ENCODE results near the gene MACROD2. TPM values are rescaled to one million over a fixed set of nuclear protein-coding genes. Genes with fewer than 3 reads are reported as not detected.

The MACROD2 gene
- total RNA-seq, 1 donor from 2014 or later: 3.5 TPM

DNA sequence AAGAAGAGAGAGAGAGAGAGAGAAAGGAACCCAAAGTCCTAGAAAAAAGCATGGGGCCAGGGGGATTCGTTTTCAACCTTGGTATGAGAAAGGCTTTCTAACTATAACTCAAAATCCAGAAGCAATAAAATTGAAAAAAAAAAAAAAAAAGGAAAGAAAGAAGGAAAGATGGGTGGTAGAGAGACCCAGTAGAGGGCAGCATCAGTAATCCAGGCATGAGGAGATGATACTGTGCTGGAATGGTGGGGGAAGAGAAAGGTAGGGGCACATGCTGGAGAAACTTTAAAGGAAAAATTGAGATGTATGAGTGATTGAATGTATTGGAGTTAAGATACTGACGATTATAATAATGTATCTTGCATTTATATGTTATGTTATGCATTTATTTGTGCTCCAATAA, 1382.8 kb downstream of the MACROD2 start:
- TF ChIP-seq, protein P1, sequence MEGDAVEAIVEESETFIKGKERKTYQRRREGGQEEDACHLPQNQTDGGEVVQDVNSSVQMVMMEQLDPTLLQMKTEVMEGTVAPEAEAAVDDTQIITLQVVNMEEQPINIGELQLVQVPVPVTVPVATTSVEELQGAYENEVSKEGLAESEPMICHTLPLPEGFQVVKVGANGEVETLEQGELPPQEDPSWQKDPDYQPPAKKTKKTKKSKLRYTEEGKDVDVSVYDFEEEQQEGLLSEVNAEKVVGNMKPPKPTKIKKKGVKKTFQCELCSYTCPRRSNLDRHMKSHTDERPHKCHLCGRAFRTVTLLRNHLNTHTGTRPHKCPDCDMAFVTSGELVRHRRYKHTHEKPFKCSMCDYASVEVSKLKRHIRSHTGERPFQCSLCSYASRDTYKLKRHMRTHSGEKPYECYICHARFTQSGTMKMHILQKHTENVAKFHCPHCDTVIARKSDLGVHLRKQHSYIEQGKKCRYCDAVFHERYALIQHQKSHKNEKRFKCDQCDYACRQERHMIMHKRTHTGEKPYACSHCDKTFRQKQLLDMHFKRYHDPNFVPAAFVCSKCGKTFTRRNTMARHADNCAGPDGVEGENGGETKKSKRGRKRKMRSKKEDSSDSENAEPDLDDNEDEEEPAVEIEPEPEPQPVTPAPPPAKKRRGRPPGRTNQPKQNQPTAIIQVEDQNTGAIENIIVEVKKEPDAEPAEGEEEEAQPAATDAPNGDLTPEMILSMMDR (IDR thresholded peaks at IDR 0.05): no peak
- Histone ChIP-seq H3K27ac (no peak overlapping the region), H3K4me3 (no peak overlapping the region), H3K36me3 (no peaks in the 10 kb centered on the region), H3K27me3 (no peaks in the 10 kb centered on the region), H3K4me1 (no peaks in the 10 kb centered on the region), H3K9me3 (no peaks in the 10 kb centered on the region)
- intact Hi-C loops (cut with DNase I): no loop called here
- DNase-seq (ENCODE audit: low spot score in 2 of 2): no peak

DNA sequence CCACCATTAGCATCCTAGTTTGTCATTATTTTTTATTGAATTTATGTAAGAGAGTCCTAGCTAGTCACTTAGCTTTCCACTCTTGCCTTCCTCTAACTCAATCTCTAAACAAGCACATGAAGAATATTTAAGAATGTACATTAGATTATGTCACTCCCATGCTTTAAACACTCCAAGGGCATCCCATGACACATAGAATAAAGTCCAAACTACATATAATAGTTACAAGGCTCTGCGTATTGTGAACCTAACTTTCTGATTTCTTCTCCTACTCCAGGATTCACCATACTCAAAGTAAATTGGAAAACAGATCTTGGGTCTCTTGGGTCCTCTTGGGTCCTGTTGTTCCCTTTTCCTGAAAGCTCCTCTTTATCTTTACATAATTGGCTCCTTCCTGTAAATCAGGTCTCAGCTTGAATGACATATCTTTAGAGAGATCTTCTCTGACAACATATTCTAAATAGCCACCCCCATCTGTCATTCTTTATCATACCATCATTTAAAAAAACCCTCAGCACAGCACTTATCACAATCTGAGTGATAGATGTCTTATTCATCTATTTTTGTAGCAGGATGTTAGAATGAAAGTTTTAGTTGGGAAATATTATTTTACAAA, 1384.5 kb downstream of the MACROD2 start:
- no peak for DNase-seq (ENCODE audit: low spot score in 2 of 2)
- intact Hi-C loops (cut with DNase I): no loop called here

DNA sequence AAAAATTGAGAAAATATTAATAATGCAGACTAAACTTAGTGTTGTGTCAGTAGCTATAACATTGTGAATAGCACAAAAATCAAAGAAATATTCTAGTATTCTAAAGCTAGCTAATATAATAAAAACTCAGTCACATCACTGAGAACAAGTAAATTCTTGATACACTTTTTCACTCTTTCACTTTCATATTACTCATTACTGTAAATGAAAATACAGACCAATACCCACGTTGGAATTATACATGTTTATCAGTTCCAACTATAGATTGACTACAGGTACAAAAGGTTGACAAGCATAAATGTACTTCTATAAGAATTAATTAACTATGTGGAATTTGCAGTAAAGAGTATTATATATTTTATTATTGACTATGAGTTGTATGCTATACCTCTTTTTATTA, 1385.5 kb downstream of the MACROD2 start:
- TF ChIP-seq, protein P1 (IDR thresholded peaks at IDR 0.05): no peak
- H3K9me3 ChIP-seq: no peaks in the 10 kb centered on the region
- no peaks in the 10 kb centered on the region for H3K4me1 ChIP-seq
- no peaks in the 10 kb centered on the region for H3K36me3 ChIP-seq
- intact Hi-C loops (cut with DNase I): no loop called here
- DNase-seq (ENCODE audit: low spot score in 2 of 2): no peak
- H3K27ac ChIP-seq: no peak overlapping the region
- H3K4me3 ChIP-seq: no peak overlapping the region
- H3K27me3 ChIP-seq: no peaks in the 10 kb centered on the region

More for the DNA sequence above, 1384.5 kb downstream of the MACROD2 start:
- H3K4me1 ChIP-seq: no peaks in the 10 kb centered on the region
- no peak overlapping the region for H3K27ac ChIP-seq
- H3K4me3 ChIP-seq: no peak overlapping the region
- no peaks in the 10 kb centered on the region for H3K9me3 ChIP-seq
- no peaks in the 10 kb centered on the region for H3K36me3 ChIP-seq
- no peaks in the 10 kb centered on the region for H3K27me3 ChIP-seq
- TF ChIP-seq, protein P1 (IDR thresholded peaks at IDR 0.05): no peak

DNA sequence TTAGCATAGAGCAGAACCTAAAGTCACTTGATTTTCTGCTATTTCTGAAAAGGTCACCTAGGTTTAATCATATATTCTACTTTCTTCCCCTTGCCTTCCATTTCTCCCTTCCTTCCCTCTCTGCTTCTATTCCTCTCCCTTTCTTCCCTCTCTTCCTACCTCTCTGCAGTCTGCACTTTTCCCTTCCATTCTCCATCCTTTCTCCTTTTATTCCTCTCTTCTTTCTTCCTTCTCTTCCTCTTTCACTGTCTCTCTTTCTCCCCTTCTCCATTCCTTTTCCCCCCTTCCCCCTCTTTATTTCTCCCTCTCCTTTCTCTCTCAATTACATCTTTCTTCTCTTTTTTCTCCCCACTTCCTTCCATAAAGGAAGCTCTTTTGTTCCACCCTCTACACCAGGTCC, 1391.9 kb downstream of the MACROD2 start:
- H3K9me3 ChIP-seq: no peaks in the 10 kb centered on the region
- intact Hi-C loops (cut with DNase I): no loop called here
- DNase-seq (ENCODE audit: low spot score in 2 of 2): no peak
- no peak overlapping the region for H3K4me3 ChIP-seq
- TF ChIP-seq, protein P1 (IDR thresholded peaks at IDR 0.05): no peak
- H3K27me3 ChIP-seq: no peaks in the 10 kb centered on the region
- H3K4me1 ChIP-seq: no peaks in the 10 kb centered on the region
- H3K36me3 ChIP-seq: no peaks in the 10 kb centered on the region
- H3K27ac ChIP-seq: no peak overlapping the region

DNA sequence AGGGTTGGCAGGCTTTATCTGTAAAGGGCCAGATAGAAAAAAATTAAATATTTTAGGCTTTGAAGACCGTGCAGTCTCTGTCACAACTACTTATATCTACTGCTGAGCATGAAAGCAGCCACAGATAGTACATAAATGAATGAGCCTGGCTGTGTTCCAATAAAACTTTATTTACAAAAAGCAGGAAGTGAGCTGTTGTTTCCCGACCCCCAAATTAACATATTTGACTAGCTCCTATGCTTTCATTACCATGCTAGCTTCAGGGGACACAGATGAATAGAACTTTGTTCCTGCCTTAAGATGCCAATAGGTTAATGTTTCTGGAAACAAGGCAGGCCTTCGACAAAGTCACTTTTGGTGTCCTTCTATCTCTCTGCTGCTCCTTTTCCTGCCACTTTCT, 1400.1 kb downstream of the MACROD2 start:
- Histone ChIP-seq H3K4me3 (no peak overlapping the region), H3K27me3 (no peaks in the 10 kb centered on the region), H3K36me3 (no peaks in the 10 kb centered on the region), H3K4me1 (no peaks in the 10 kb centered on the region), H3K9me3 (no peaks in the 10 kb centered on the region), H3K27ac (no peak overlapping the region)
- TF ChIP-seq, protein P1 (IDR thresholded peaks at IDR 0.05): no peak
- no peak for DNase-seq (ENCODE audit: low spot score in 2 of 2)
- intact Hi-C loops (cut with DNase I): no loop called here

DNA sequence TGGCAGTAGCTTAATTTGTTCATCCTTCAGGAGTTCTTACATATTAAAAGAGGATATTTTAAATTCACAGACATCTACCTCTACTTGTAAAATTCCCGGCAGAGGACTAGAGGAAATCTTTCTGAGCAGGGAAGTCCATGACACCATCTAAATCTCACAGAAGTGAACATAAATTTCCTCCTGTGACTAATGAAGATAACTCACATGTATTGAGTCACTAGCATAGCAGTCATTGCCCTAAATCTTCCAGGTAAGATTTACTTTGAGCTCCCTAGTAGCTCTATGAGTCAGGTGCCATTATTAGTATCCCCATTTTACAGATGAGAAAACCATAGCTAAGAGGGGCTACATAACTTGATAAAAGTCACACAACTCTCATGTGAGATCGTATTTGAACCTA, 1400.7 kb downstream of the MACROD2 start:
- no peak overlapping the region for H3K4me3 ChIP-seq
- intact Hi-C loops (cut with DNase I): no loop called here
- no peak for DNase-seq (ENCODE audit: low spot score in 2 of 2)
- no peaks in the 10 kb centered on the region for H3K36me3 ChIP-seq
- H3K9me3 ChIP-seq: no peaks in the 10 kb centered on the region
- H3K27ac ChIP-seq: no peak overlapping the region
- no peaks in the 10 kb centered on the region for H3K4me1 ChIP-seq
- TF ChIP-seq, protein P1 (IDR thresholded peaks at IDR 0.05): no peak
- no peaks in the 10 kb centered on the region for H3K27me3 ChIP-seq
